ENCODE measurements around the gene CCM2. TPM values are rescaled to one million over a fixed set of nuclear protein-coding genes. Genes with fewer than 3 reads are reported as not detected.

Gene CCM2
- total and polyA plus RNA-seq, 12 donors: 36.1 to 84.5 (median 50.7) TPM

DNA sequence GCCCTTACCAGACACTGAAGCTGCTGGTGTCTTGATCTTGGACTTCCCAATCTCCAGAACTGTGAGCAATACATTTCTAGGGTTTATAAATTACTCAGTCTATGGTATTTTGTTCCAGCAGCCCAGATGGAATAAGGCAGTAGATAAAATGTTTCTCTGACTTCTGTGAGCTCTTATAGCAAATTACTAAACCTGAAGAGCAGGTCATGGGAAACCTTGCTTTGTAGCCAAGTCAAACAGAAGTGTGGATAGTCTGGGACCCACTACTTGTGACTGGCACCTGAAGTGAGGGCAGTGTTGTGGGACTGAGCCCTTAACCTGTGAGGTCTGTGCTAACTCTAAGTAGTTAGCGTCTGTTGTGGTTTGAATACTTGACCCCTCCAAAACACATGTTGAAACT is 116.0 kb downstream of the CCM2 start:
- Histone ChIP-seq H3K27me3 (no peaks in the 10 kb centered on the region), H3K4me3 (no peak overlapping the region), H3K36me3 (replicated peaks in 1 of 2) (no peaks in the 10 kb centered on the region), H3K4me1 (replicated peaks in 1 of 2) (peaks cover 5 to 6% of the 10 kb centered on the region in 2 donors), H3K9me3 (replicated peaks in 1 of 3) (no peaks in the 10 kb centered on the region), H3K27ac (no peak overlapping the region)
- intact Hi-C loops (cut with DNase I): no loop called here
- DNase-seq: no peak
- no peak for TF ChIP-seq POLR2A (IDR thresholded peaks at IDR 0.05)
- TF ChIP-seq, protein P1, sequence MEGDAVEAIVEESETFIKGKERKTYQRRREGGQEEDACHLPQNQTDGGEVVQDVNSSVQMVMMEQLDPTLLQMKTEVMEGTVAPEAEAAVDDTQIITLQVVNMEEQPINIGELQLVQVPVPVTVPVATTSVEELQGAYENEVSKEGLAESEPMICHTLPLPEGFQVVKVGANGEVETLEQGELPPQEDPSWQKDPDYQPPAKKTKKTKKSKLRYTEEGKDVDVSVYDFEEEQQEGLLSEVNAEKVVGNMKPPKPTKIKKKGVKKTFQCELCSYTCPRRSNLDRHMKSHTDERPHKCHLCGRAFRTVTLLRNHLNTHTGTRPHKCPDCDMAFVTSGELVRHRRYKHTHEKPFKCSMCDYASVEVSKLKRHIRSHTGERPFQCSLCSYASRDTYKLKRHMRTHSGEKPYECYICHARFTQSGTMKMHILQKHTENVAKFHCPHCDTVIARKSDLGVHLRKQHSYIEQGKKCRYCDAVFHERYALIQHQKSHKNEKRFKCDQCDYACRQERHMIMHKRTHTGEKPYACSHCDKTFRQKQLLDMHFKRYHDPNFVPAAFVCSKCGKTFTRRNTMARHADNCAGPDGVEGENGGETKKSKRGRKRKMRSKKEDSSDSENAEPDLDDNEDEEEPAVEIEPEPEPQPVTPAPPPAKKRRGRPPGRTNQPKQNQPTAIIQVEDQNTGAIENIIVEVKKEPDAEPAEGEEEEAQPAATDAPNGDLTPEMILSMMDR (IDR thresholded peaks at IDR 0.05): no peak
- 59 to 90% (median 77%) methylated on average over 1 of the region's 1 CpG for WGBS, 4 donors

GRCh38 chr7:45117582-45117981 is 117.6 kb downstream of the CCM2 start:
- WGBS, 4 donors: 63 to 83% (median 70%) methylated on average over 4 of the region's 4 CpGs
- Histone ChIP-seq H3K9me3 (replicated peaks in 1 of 3) (no peaks in the 10 kb centered on the region), H3K27ac (no peak overlapping the region), H3K36me3 (replicated peaks in 1 of 2) (no peaks in the 10 kb centered on the region), H3K4me1 (replicated peaks in 1 of 2) (peaks cover 0 to under 1% of the 10 kb centered on the region in 2 donors), H3K4me3 (no peak overlapping the region), H3K27me3 (no peaks in the 10 kb centered on the region)
- intact Hi-C loops (cut with DNase I): no loop called here
- no peak for DNase-seq
- TF ChIP-seq, protein P1 (IDR thresholded peaks at IDR 0.05): no peak
- no peak for TF ChIP-seq POLR2A (IDR thresholded peaks at IDR 0.05)

- Histone ChIP-seq H3K4me3 (no peak overlapping the region), H3K9me3 (replicated peaks in 1 of 3) (no peaks in the 10 kb centered on the region), H3K27ac (no peak overlapping the region), H3K36me3 (replicated peaks in 1 of 2) (no peaks in the 10 kb centered on the region), H3K4me1 (replicated peaks in 1 of 2) (no peaks in the 10 kb centered on the region), H3K27me3 (no peaks in the 10 kb centered on the region)
- 79 to 89% (median 85%) methylated on average over 4 of the region's 4 CpGs for WGBS, 4 donors
- TF ChIP-seq, protein P1 (IDR thresholded peaks at IDR 0.05): no peak
- no peak for TF ChIP-seq POLR2A (IDR thresholded peaks at IDR 0.05)
- intact Hi-C loops (cut with DNase I): no loop called here
- no peak for DNase-seq
These were observed 118.3 kb downstream of the CCM2 start for GRCh38 chr7:45118292-45118691.

- Histone ChIP-seq H3K27ac (no peak overlapping the region), H3K36me3 (replicated peaks in 1 of 2) (no peaks in the 10 kb centered on the region), H3K4me3 (no peak overlapping the region), H3K9me3 (replicated peaks in 1 of 3) (no peaks in the 10 kb centered on the region), H3K4me1 (replicated peaks in 1 of 2) (no peaks in the 10 kb centered on the region), H3K27me3 (no peaks in the 10 kb centered on the region)
- intact Hi-C loops (cut with DNase I): no loop called here
- TF ChIP-seq, protein P1 (IDR thresholded peaks at IDR 0.05): no peak
- no peak for TF ChIP-seq POLR2A (IDR thresholded peaks at IDR 0.05)
- 89 to 100% (median 100%) methylated on average over 2 to 3 of the region's 3 CpGs for WGBS, 4 donors
- DNase-seq: no peak
These were observed 118.9 kb downstream of the CCM2 start for GRCh38 chr7:45118889-45119331.
